Neural cell (in vitro differentiated cells): ENCODE measurements around the gene ZNF607.

Source experiments
- EP300 ChIP-seq: fragments of 450-650 bp; conservative IDR thresholded peaks from 2 replicates; pipeline ENCODE4 v1.6.1; 2014; ENCODE audit warnings: antibody characterized with exemption, mild to moderate bottlenecking, moderate library complexity; ENCODE audit not compliant: poor library complexity, severe bottlenecking
- EZH2 ChIP-seq: fragments of 200-600, 300-800 bp; shearing (Covaris generic), sonication (generic); IDR thresholded peaks from 2 replicates; pipeline ENCODE4 v1.6.1; 2014; ENCODE audit warnings: antibody characterized with exemption, low read length, borderline replicate concordance, mild to moderate bottlenecking; ENCODE audit not compliant: insufficient read depth, poor library complexity, severe bottlenecking
- MXI1 ChIP-seq: fragments of 450-650 bp; conservative IDR thresholded peaks from 2 replicates; pipeline ENCODE4 v1.6.1; 2014; ENCODE audit warnings: antibody characterized with exemption, mild to moderate bottlenecking; ENCODE audit not compliant: poor library complexity, severe bottlenecking
- POLR2AphosphoS5 ChIP-seq: IDR thresholded peaks from 2 replicates; pipeline ENCODE4 v1.6.1; 2012
- RAD21 ChIP-seq: fragments of 450-650 bp; conservative IDR thresholded peaks from 2 replicates; pipeline ENCODE4 v1.6.1; 2014; ENCODE audit warnings: antibody characterized with exemption, mild to moderate bottlenecking, moderate library complexity
- SMC3 ChIP-seq: fragments of 450-650 bp; conservative IDR thresholded peaks from 2 replicates; pipeline ENCODE4 v1.6.1; 2014; ENCODE audit warnings: antibody characterized with exemption, mild to moderate bottlenecking, moderate library complexity; ENCODE audit not compliant: poor library complexity
- TAF1 ChIP-seq: IDR thresholded peaks from 2 replicates; pipeline ENCODE4 v1.6.1; 2012; ENCODE audit warnings: low read depth
- TF ChIP-seq, protein P1 (sequence below): fragments of 450-650 bp; IDR thresholded peaks from 2 replicates; pipeline ENCODE4 v1.5.1; 2014; ENCODE audit warnings: antibody characterized with exemption, mild to moderate bottlenecking, moderate library complexity; ENCODE audit not compliant: poor library complexity, severe bottlenecking
- TF ChIP-seq, protein P2 (sequence below): IDR thresholded peaks from 2 replicates; pipeline ENCODE4 v1.6.1; 2012; ENCODE audit warnings: borderline replicate concordance

DNA sequence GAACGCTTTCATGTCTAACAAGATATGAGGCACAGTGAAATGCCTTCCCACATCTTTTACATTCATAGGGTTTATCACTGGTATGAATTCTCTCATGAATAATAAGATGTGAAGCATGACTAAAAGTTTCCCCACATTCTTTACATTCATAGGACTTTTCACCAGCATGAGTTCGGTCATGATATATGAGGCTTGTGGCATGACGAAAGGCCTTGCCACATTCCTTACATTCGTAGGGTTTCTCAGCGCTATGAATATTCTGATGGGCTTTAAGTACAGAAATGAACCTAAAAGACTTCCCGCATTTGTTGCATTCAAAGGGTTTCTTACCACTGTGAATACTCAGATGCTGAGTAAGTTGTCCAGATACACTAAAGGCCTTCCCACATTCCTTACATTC, 21.3 kb downstream of the ZNF607 start:
- TF ChIP-seq, protein P1, sequence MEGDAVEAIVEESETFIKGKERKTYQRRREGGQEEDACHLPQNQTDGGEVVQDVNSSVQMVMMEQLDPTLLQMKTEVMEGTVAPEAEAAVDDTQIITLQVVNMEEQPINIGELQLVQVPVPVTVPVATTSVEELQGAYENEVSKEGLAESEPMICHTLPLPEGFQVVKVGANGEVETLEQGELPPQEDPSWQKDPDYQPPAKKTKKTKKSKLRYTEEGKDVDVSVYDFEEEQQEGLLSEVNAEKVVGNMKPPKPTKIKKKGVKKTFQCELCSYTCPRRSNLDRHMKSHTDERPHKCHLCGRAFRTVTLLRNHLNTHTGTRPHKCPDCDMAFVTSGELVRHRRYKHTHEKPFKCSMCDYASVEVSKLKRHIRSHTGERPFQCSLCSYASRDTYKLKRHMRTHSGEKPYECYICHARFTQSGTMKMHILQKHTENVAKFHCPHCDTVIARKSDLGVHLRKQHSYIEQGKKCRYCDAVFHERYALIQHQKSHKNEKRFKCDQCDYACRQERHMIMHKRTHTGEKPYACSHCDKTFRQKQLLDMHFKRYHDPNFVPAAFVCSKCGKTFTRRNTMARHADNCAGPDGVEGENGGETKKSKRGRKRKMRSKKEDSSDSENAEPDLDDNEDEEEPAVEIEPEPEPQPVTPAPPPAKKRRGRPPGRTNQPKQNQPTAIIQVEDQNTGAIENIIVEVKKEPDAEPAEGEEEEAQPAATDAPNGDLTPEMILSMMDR = no peak
- TF ChIP-seq SMC3 = no peak
- no peak for TF ChIP-seq EP300
- no peak for TF ChIP-seq EZH2
- TF ChIP-seq POLR2AphosphoS5 = no peak
- TF ChIP-seq, protein P2, sequence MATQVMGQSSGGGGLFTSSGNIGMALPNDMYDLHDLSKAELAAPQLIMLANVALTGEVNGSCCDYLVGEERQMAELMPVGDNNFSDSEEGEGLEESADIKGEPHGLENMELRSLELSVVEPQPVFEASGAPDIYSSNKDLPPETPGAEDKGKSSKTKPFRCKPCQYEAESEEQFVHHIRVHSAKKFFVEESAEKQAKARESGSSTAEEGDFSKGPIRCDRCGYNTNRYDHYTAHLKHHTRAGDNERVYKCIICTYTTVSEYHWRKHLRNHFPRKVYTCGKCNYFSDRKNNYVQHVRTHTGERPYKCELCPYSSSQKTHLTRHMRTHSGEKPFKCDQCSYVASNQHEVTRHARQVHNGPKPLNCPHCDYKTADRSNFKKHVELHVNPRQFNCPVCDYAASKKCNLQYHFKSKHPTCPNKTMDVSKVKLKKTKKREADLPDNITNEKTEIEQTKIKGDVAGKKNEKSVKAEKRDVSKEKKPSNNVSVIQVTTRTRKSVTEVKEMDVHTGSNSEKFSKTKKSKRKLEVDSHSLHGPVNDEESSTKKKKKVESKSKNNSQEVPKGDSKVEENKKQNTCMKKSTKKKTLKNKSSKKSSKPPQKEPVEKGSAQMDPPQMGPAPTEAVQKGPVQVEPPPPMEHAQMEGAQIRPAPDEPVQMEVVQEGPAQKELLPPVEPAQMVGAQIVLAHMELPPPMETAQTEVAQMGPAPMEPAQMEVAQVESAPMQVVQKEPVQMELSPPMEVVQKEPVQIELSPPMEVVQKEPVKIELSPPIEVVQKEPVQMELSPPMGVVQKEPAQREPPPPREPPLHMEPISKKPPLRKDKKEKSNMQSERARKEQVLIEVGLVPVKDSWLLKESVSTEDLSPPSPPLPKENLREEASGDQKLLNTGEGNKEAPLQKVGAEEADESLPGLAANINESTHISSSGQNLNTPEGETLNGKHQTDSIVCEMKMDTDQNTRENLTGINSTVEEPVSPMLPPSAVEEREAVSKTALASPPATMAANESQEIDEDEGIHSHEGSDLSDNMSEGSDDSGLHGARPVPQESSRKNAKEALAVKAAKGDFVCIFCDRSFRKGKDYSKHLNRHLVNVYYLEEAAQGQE = no peak
- no peak for TF ChIP-seq RAD21
- TF ChIP-seq MXI1 = no peak
- TF ChIP-seq TAF1 = no peak
